ENCODE results near the gene EEF1B2. TPM values are rescaled to one million over a fixed set of nuclear protein-coding genes. Genes with fewer than 3 reads are reported as not detected.
"Not testable (repeated sequence)": the region's sequence is repeated elsewhere in the genome, so short reads cannot be mapped to it uniquely, and the experiment has no call there.

EEF1B2 gene
- total RNA-seq, 3 donors from 2014 or later (not counting 1 experiment from before 2014, with no cell fraction given), result 354 to 404 (median 364) TPM

DNA sequence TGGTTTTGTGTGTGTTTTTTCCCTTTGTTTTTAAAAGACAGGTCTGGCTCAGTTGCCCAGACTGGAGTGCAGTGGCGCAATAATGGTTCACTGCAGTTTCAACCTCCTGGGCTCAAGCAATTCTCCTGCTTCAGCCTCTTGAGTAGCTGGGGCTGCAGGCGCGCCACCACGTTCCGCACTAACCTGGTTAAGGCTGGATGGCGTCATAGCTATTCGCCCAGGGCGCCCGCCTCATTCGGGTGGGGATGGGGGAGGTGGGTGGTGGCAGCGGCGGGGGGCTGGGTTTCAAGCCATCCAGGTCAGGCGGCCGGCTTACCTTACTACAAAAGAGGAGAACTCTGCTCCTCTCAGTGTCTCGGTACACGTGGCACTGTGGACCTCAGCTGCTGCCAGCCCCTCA is 42.8 kb downstream of the EEF1B2 start:
- no peaks in the 10 kb centered on the region for H3K36me3 ChIP-seq (ENCODE audit: control insufficient read depth, insufficient read depth, low read length)
- intact Hi-C loops (cut with micrococcal nuclease), result no loop called here
- Mint-ChIP-seq H3K4me3 (no peak overlapping the region), H3K36me3 (no peaks in the 10 kb centered on the region), H3K27ac (no peak overlapping the region), H3K4me1 (no peaks in the 10 kb centered on the region), H3K27me3 (ENCODE audit: low read depth in 2 of 2) (peaks cover 8 to 20% of the 10 kb centered on the region in 2 donors), H3K9me3 (no peaks in the 10 kb centered on the region)
- H3K27ac ChIP-seq (ENCODE audit: low read length), result no peak overlapping the region
- ATAC-seq (no peak), DNase-seq (no peak)
- TF ChIP-seq, protein P1, sequence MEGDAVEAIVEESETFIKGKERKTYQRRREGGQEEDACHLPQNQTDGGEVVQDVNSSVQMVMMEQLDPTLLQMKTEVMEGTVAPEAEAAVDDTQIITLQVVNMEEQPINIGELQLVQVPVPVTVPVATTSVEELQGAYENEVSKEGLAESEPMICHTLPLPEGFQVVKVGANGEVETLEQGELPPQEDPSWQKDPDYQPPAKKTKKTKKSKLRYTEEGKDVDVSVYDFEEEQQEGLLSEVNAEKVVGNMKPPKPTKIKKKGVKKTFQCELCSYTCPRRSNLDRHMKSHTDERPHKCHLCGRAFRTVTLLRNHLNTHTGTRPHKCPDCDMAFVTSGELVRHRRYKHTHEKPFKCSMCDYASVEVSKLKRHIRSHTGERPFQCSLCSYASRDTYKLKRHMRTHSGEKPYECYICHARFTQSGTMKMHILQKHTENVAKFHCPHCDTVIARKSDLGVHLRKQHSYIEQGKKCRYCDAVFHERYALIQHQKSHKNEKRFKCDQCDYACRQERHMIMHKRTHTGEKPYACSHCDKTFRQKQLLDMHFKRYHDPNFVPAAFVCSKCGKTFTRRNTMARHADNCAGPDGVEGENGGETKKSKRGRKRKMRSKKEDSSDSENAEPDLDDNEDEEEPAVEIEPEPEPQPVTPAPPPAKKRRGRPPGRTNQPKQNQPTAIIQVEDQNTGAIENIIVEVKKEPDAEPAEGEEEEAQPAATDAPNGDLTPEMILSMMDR (IDR thresholded peaks at IDR 0.05), result no peak
- WGBS (ENCODE audit: insufficient coverage), result 91% methylated on average over 15 of the region's 16 CpGs
- H3K9me3 ChIP-seq (ENCODE audit: control insufficient read depth, insufficient read depth, low read length), result no peaks in the 10 kb centered on the region
- no peaks in the 10 kb centered on the region for H3K4me1 ChIP-seq (ENCODE audit: control insufficient read depth, insufficient read depth, low read length)
- H3K27me3 ChIP-seq (ENCODE audit: control insufficient read depth, insufficient read depth, low read length), result no peaks in the 10 kb centered on the region
- no peak overlapping the region for H3K4me3 ChIP-seq (ENCODE audit: low read length)

DNA sequence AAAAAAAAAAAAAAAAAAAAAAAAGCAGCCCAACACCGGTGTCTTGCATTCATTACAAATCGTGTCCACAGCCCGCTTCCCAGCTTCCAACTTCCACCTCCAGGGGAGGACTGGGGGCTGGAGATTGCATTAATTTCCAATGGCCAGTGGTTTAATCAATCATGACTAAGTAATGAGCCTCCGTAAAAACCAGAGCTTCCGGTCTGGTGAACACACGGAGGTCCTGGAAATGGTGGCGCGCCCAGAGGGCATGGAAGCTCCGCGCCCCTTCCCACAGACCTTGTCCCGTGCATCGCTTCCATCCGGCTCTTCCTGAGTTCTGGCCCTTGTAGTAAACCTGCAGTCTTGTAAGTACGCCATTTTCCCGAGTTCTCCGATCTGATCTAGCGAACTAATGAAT is 43.6 kb downstream of the EEF1B2 start:
- H3K27ac Mint-ChIP-seq, result no peak overlapping the region
- Histone ChIP-seq H3K27me3 (ENCODE audit: control insufficient read depth, insufficient read depth, low read length) (no peaks in the 10 kb centered on the region), H3K9me3 (ENCODE audit: control insufficient read depth, insufficient read depth, low read length) (no peaks in the 10 kb centered on the region), H3K27ac (ENCODE audit: low read length) (no peak overlapping the region), H3K4me1 (ENCODE audit: control insufficient read depth, insufficient read depth, low read length) (no peaks in the 10 kb centered on the region), H3K4me3 (ENCODE audit: low read length) (no peak overlapping the region), H3K36me3 (ENCODE audit: control insufficient read depth, insufficient read depth, low read length) (no peaks in the 10 kb centered on the region)
- H3K4me3 Mint-ChIP-seq, result no peak overlapping the region
- TF ChIP-seq, protein P1 (IDR thresholded peaks at IDR 0.05), result no peak
- WGBS (ENCODE audit: insufficient coverage), result 94% methylated on average over 17 of the region's 17 CpGs
- DNase-seq, result no peak
- intact Hi-C loops (cut with micrococcal nuclease), result no loop called here
- no peak for ATAC-seq
- no peaks in the 10 kb centered on the region for H3K4me1 Mint-ChIP-seq
- peaks cover 8 to 17% of the 10 kb centered on the region in 2 donors for H3K27me3 Mint-ChIP-seq (ENCODE audit: low read depth in 2 of 2)
- H3K36me3 Mint-ChIP-seq, result no peaks in the 10 kb centered on the region
- no peaks in the 10 kb centered on the region for H3K9me3 Mint-ChIP-seq

DNA sequence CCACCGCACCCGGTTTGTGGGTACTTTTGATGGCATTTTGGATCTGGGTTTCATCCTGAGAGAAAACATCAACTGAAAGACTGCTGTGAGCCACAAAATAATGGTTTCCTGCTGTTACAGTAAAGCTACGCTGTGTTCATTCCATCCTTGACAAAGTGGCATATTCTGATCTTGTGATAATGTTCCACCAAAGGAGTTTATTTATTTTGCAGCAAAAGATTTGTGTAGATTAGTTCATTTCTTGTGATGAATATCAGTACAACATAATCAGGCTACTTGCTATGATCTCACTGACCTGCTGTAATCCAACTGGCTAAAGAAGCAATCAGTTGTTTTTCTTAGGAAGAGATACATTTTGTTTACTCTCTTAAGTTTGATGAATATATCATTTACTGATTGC is 45.0 kb downstream of the EEF1B2 start:
- H3K4me3 Mint-ChIP-seq, result no peak overlapping the region
- Histone ChIP-seq H3K36me3 (ENCODE audit: control insufficient read depth, insufficient read depth, low read length) (no peaks in the 10 kb centered on the region), H3K27ac (ENCODE audit: low read length) (no peak overlapping the region), H3K27me3 (ENCODE audit: control insufficient read depth, insufficient read depth, low read length) (no peaks in the 10 kb centered on the region), H3K4me1 (ENCODE audit: control insufficient read depth, insufficient read depth, low read length) (no peaks in the 10 kb centered on the region), H3K4me3 (ENCODE audit: low read length) (no peak overlapping the region), H3K9me3 (ENCODE audit: control insufficient read depth, insufficient read depth, low read length) (no peaks in the 10 kb centered on the region)
- no peak for DNase-seq
- ATAC-seq, result no peak
- H3K4me1 Mint-ChIP-seq, result no peaks in the 10 kb centered on the region
- H3K36me3 Mint-ChIP-seq, result no peaks in the 10 kb centered on the region
- H3K27ac Mint-ChIP-seq, result no peak overlapping the region
- no peaks in the 10 kb centered on the region for H3K9me3 Mint-ChIP-seq
- H3K27me3 Mint-ChIP-seq (ENCODE audit: low read depth in 2 of 2), result peaks cover 8 to 9% of the 10 kb centered on the region in 2 donors
- TF ChIP-seq, protein P1 (IDR thresholded peaks at IDR 0.05), result no peak
- 69% methylated on average over 3 of the region's 3 CpGs for WGBS (ENCODE audit: insufficient coverage)
- intact Hi-C loops (cut with micrococcal nuclease), result no loop called here

DNA sequence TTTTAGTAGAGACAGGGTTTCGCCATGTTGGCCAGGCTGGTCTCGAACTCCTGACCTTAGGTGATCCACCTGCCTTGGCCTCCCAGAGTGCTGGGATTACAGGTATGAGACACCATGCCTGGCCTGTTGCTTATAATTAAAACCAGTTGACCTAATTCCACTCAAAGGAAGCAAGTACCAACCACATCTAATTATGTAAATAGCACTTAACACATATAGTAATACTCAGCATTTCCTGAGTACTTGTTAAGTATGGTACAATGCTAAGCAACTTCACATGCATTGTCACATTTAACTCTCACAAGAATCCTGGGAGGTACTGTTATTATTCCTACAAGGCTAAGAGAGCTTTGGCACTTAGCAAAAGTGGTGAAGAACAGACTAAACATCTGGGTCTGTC is 47.6 kb downstream of the EEF1B2 start:
- H3K9me3 ChIP-seq (ENCODE audit: control insufficient read depth, insufficient read depth, low read length); H3K27me3 Mint-ChIP-seq (ENCODE audit: low read depth in 2 of 2); H3K4me1 Mint-ChIP-seq; H3K4me1 ChIP-seq (ENCODE audit: control insufficient read depth, insufficient read depth, low read length); H3K27ac Mint-ChIP-seq; H3K36me3 Mint-ChIP-seq; H3K36me3 ChIP-seq (ENCODE audit: control insufficient read depth, insufficient read depth, low read length); intact Hi-C loops (cut with micrococcal nuclease); DNase-seq; H3K4me3 Mint-ChIP-seq; H3K9me3 Mint-ChIP-seq; ATAC-seq; H3K27ac ChIP-seq (ENCODE audit: low read length); H3K27me3 ChIP-seq (ENCODE audit: control insufficient read depth, insufficient read depth, low read length); H3K4me3 ChIP-seq (ENCODE audit: low read length): not testable (repeated sequence)
- 95% methylated on average over 2 of the region's 2 CpGs for WGBS (ENCODE audit: insufficient coverage)
